ENCODE results near the gene TTC38.

The TTC38 gene

DNA sequence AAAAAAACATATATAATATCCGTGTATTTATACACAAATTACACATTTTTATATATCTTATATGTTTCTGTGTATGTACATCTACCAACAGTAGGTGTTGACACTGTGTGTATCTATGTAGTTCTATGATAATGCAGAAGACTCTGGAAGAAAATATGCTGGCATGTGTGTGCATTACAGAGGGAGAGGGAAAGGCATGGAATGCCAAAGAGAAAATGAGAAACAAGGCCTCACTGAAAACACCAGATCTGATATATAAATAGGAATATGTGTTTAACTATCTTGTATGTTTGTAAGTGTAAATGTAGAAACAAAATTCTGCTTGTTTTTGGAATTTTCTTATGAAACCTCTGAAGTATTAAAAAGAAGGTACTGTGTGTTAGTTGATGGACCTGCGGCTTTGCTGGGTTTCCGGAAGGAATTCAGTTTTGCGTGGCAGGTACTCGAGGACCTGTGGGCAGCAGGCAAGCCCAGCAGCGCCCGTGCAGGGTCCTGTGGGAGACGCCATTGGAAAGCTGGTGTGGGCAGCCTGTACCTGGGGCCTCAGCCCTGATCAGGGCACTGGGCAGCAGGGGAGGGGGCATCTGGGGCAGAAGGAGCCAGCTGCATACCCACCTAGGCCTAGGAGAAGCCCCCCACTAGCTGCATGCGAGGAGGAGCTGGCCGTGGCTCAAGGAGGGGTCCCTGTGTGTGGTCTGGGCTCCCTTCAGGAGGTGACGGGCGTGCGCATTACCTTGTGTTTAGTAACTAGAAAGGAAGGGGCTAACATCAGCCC, 60.1 kb downstream of the TTC38 start:
- no peak for TF ChIP-seq EZH2phosphoT487 (IDR thresholded peaks at IDR 0.05; ENCODE audit: low read depth)
- TF ChIP-seq, protein P1, sequence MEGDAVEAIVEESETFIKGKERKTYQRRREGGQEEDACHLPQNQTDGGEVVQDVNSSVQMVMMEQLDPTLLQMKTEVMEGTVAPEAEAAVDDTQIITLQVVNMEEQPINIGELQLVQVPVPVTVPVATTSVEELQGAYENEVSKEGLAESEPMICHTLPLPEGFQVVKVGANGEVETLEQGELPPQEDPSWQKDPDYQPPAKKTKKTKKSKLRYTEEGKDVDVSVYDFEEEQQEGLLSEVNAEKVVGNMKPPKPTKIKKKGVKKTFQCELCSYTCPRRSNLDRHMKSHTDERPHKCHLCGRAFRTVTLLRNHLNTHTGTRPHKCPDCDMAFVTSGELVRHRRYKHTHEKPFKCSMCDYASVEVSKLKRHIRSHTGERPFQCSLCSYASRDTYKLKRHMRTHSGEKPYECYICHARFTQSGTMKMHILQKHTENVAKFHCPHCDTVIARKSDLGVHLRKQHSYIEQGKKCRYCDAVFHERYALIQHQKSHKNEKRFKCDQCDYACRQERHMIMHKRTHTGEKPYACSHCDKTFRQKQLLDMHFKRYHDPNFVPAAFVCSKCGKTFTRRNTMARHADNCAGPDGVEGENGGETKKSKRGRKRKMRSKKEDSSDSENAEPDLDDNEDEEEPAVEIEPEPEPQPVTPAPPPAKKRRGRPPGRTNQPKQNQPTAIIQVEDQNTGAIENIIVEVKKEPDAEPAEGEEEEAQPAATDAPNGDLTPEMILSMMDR (IDR thresholded peaks at IDR 0.05; ENCODE audit: low read depth, low read length): no peak
- peaks cover 6% of the 10 kb centered on the region for H3K4me1 ChIP-seq (ENCODE audit: low read length)
- H3K4me2 ChIP-seq (ENCODE audit: low read length): no peak overlapping the region
- no peaks in the 10 kb centered on the region for H4K20me1 ChIP-seq (ENCODE audit: insufficient read depth, low read length)
- H3K27ac ChIP-seq (ENCODE audit: low read length): no peak overlapping the region
- H3K4me3 ChIP-seq (ENCODE audit: low read length): no peak overlapping the region
- no peak overlapping the region for H2AFZ ChIP-seq (ENCODE audit: low read depth, low read length)
- H3K27me3 ChIP-seq (ENCODE audit: low read depth, low read length): no peaks in the 10 kb centered on the region
- H3K9me3 ChIP-seq (ENCODE audit: insufficient read depth, low read length): no peaks in the 10 kb centered on the region
- H3K79me2 ChIP-seq (ENCODE audit: low read length): no peaks in the 10 kb centered on the region
- peaks cover 75% of the 10 kb centered on the region for H3K36me3 ChIP-seq (replicated peaks; ENCODE audit: low read depth, low read length)
- no peak overlapping the region for H3K9ac ChIP-seq (ENCODE audit: low read length)

DNA sequence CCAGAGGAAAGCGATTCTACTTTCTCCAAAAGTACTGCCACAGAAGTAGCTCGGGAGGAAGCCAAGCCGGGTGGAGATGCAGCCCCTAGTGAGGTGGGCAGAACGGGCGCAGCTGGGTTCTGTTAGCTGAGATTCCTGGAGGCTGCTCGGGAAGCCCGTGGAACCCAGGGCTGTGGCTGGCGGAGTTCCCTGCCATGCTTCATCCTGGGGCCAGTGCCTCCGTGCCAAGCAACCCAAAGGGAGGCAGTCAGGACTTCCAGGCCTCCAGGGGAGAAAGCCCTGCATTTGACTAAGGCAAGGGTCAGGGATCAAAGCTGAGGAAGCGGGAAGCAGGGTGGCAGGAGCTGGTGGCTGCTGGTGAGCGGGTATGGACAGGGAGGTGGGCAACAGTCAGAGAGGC, 61.0 kb downstream of the TTC38 start:
- no peak overlapping the region for H3K4me3 ChIP-seq (ENCODE audit: low read length)
- H3K9me3 ChIP-seq (ENCODE audit: insufficient read depth, low read length): no peaks in the 10 kb centered on the region
- H3K4me1 ChIP-seq (ENCODE audit: low read length): no peaks in the 10 kb centered on the region
- H2AFZ ChIP-seq (ENCODE audit: low read depth, low read length): no peak overlapping the region
- H4K20me1 ChIP-seq (ENCODE audit: insufficient read depth, low read length): no peaks in the 10 kb centered on the region
- peaks cover 69% of the 10 kb centered on the region for H3K36me3 ChIP-seq (replicated peaks; ENCODE audit: low read depth, low read length)
- H3K4me2 ChIP-seq (ENCODE audit: low read length): no peak overlapping the region
- H3K79me2 ChIP-seq (ENCODE audit: low read length): no peaks in the 10 kb centered on the region
- no peak overlapping the region for H3K9ac ChIP-seq (ENCODE audit: low read length)
- H3K27ac ChIP-seq (ENCODE audit: low read length): no peak overlapping the region
- no peaks in the 10 kb centered on the region for H3K27me3 ChIP-seq (ENCODE audit: low read depth, low read length)
- TF ChIP-seq EZH2phosphoT487 (IDR thresholded peaks at IDR 0.05; ENCODE audit: low read depth): no peak
- TF ChIP-seq, protein P1 (IDR thresholded peaks at IDR 0.05; ENCODE audit: low read depth, low read length): no peak

DNA sequence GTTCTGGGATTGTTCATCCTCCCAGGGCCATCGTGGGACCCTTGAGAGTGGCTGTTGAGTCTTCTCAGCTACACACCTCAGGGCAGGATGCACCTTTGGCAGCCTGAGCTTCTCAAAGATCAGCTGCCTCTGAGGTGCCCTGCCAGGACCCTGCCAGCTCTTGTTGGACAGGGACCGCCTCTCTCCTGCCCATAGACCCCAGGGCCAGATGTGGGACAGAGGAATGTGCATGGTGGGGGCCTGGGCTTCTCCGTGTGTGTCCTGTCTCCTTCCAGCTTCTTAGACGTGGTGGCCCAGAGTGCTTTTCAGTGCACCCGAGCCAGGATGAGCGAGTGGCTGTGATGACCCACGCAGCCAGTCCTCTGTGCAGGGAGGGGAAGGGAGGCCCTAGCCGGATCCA, 61.8 kb downstream of the TTC38 start:
- H3K27me3 ChIP-seq (ENCODE audit: low read depth, low read length): no peaks in the 10 kb centered on the region
- H3K36me3 ChIP-seq (replicated peaks; ENCODE audit: low read depth, low read length): peaks cover 62% of the 10 kb centered on the region
- H2AFZ ChIP-seq (ENCODE audit: low read depth, low read length): no peak overlapping the region
- no peaks in the 10 kb centered on the region for H4K20me1 ChIP-seq (ENCODE audit: insufficient read depth, low read length)
- no peaks in the 10 kb centered on the region for H3K4me1 ChIP-seq (ENCODE audit: low read length)
- H3K4me2 ChIP-seq (ENCODE audit: low read length): no peak overlapping the region
- H3K9ac ChIP-seq (ENCODE audit: low read length): no peak overlapping the region
- no peaks in the 10 kb centered on the region for H3K9me3 ChIP-seq (ENCODE audit: insufficient read depth, low read length)
- no peaks in the 10 kb centered on the region for H3K79me2 ChIP-seq (ENCODE audit: low read length)
- no peak overlapping the region for H3K4me3 ChIP-seq (ENCODE audit: low read length)
- no peak overlapping the region for H3K27ac ChIP-seq (ENCODE audit: low read length)
- TF ChIP-seq, protein P1 (IDR thresholded peaks at IDR 0.05; ENCODE audit: low read depth, low read length): no peak
- TF ChIP-seq EZH2phosphoT487 (IDR thresholded peaks at IDR 0.05; ENCODE audit: low read depth): no peak

DNA sequence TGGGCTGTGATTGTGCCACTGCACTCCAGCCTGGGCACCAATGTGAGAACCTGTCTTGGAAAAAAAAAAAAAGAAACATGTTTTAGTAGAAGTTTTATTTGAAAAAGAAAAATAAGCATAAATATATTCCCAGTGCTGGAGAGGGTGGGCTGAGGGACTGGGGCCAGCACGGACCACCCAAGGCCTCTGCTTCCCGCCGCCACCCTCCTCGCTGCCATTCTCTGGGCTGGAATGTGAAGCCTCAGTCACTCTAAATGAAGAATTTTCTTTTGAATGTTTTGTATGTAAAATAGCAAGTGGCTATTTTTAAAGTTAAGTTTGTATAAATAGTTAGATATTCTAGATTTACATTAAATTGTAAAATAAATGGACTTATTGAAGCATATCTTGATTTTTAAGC, 62.6 kb downstream of the TTC38 start:
- no peaks in the 10 kb centered on the region for H3K4me1 ChIP-seq (ENCODE audit: low read length)
- H4K20me1 ChIP-seq (ENCODE audit: insufficient read depth, low read length): no peaks in the 10 kb centered on the region
- no peak overlapping the region for H2AFZ ChIP-seq (ENCODE audit: low read depth, low read length)
- no peaks in the 10 kb centered on the region for H3K9me3 ChIP-seq (ENCODE audit: insufficient read depth, low read length)
- H3K4me2 ChIP-seq (ENCODE audit: low read length): no peak overlapping the region
- no peak overlapping the region for H3K4me3 ChIP-seq (ENCODE audit: low read length)
- TF ChIP-seq, protein P1 (IDR thresholded peaks at IDR 0.05; ENCODE audit: low read depth, low read length): no peak
- no peak for TF ChIP-seq EZH2phosphoT487 (IDR thresholded peaks at IDR 0.05; ENCODE audit: low read depth)
- no peaks in the 10 kb centered on the region; the same call in 1 of the 2 replicates for H3K79me2 ChIP-seq (ENCODE audit: low read length)
- H3K27me3 ChIP-seq (ENCODE audit: low read depth, low read length): no peaks in the 10 kb centered on the region
- no peak overlapping the region for H3K9ac ChIP-seq (ENCODE audit: low read length)
- H3K36me3 ChIP-seq (replicated peaks; ENCODE audit: low read depth, low read length): peaks cover 57% of the 10 kb centered on the region
- no peak overlapping the region for H3K27ac ChIP-seq (ENCODE audit: low read length)

All from OCI-LY3 (cell line).